Mesodermal cell (in vitro differentiated cells): Measurements from ENCODE around the gene RBM19.

ENCODE experiments used
- H3K27ac ChIP-seq: 2 replicates; pipeline ENCODE4 v1.7.0; 2013; ENCODE audit warnings: mild to moderate bottlenecking, low read depth, low read length, moderate library complexity; ENCODE audit not compliant: severe bottlenecking
- H3K36me3 ChIP-seq: 2 replicates; pipeline ENCODE4 v1.7.1; 2013; ENCODE audit warnings: mild to moderate bottlenecking, low read length, moderate library complexity; ENCODE audit not compliant: control insufficient read depth, insufficient read depth
- H3K4me1 ChIP-seq: one replicate; pipeline ENCODE4 v1.7.1; 2013; ENCODE audit warnings: mild to moderate bottlenecking, low read length; ENCODE audit not compliant: insufficient read depth, control insufficient read depth, poor library complexity, severe bottlenecking
- H3K4me3 ChIP-seq: 2 replicates; pipeline ENCODE4 v1.7.0; 2013; ENCODE audit warnings: low read length, control low read depth, mild to moderate bottlenecking; ENCODE audit not compliant: insufficient read depth, poor library complexity, severe bottlenecking; ENCODE audit errors: extremely low read depth
- H3K9me3 ChIP-seq: 2 replicates; pipeline ENCODE4 v1.7.1; 2013; ENCODE audit warnings: mild to moderate bottlenecking, low read length, moderate library complexity; ENCODE audit not compliant: control insufficient read depth
- WGBS, 2 experiments: methylation state at CpG; one replicate each; pipeline ENCODE4 v1.1.5; 2013; ENCODE audit warnings: missing lambda C conversion rate in 2 of 2; ENCODE audit not compliant: insufficient coverage in 2 of 2; 5-methylcytosine and 5-hydroxymethylcytosine counted together

Gene RBM19

GRCh38 chr12:113829212-113829611, 136.9 kb downstream of the RBM19 start:
- no peaks in the 10 kb centered on the region for H3K4me1 ChIP-seq
- 93 to 97% methylated on average over 6 to 9 of the region's 9 CpGs for WGBS, 2 experiments

GRCh38 chr12:113827539-113828114, 138.5 kb downstream of the RBM19 start:
- Histone ChIP-seq H3K27ac (no peak overlapping the region), H3K4me1 (no peaks in the 10 kb centered on the region), H3K4me3 (no peak overlapping the region), H3K36me3 (no peaks in the 10 kb centered on the region), H3K9me3 (no peaks in the 10 kb centered on the region)
- 81 to 82% methylated on average over 7 to 8 of the region's 11 CpGs for WGBS, 2 experiments

More at GRCh38 chr12:113829212-113829611, 136.9 kb downstream of the RBM19 start:
- H3K4me3 ChIP-seq: no peak overlapping the region
- no peaks in the 10 kb centered on the region for H3K36me3 ChIP-seq
- no peak overlapping the region for H3K27ac ChIP-seq
- H3K9me3 ChIP-seq: no peaks in the 10 kb centered on the region

DNA sequence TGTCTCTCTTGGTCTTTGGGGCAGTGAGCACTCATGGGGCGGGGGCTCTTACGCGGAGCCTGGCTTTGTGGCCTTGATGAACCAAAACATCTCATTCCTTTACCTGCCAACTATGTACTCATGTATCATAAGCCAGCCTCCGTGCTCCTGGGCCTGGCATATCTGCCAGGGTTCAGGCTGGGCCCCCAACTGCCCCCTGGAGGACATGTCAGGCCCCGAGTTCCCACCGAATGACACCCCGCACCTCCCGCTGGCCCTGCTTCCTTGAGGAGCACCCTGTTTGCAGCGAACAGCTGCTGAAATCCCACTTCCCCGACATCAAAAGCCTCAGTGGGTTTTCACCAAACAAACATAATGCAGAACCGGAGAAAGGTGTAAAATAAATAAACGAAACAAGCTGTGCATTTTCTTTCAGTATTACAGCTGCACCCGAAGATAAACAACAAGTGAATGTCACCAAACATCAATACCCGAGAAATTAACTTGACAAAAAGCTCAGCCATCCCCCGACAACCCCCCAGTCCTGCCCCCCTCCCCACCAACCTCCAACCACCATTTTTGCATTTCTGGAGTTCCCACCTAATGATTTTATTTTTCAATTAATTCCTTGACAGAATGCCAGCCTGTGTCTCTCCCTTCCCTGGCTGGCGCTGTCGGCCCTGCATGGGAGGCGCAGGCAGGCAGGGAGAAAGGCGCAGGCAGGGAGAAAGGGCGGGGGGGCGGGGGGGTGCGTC, 139.2 kb downstream of the RBM19 start:
- Histone ChIP-seq H3K27ac (no peak overlapping the region), H3K36me3 (no peaks in the 10 kb centered on the region), H3K4me1 (no peaks in the 10 kb centered on the region), H3K9me3 (no peaks in the 10 kb centered on the region), H3K4me3 (no peak overlapping the region)
- 74 to 79% methylated on average over 11 to 18 of the region's 22 CpGs for WGBS, 2 experiments

DNA sequence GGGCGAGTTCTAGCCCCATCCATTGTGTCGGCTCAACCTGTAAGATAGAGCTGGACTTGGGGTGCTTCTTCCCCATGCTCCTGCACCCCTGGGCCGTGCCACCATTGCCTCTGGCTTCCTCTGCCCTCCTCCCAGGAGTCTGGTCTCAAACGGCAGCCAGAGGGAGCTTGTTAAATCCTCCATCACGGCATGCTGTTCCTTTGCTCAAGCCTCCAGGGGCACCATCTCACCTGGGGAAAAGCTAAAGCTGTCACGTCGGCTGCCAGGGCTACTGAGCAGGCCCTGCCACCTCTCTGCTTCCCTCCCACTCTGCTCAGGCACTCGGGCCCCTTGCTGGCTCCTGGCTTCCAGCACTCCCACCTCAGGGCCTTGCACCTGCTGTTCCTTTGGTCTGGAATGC, 140.4 kb downstream of the RBM19 start:
- 69 to 85% methylated on average over 5 to 8 of the region's 8 CpGs for WGBS, 2 experiments
- H3K27ac ChIP-seq: no peak overlapping the region
- no peaks in the 10 kb centered on the region for H3K36me3 ChIP-seq
- H3K9me3 ChIP-seq: no peaks in the 10 kb centered on the region
- H3K4me1 ChIP-seq: no peaks in the 10 kb centered on the region
- no peak overlapping the region for H3K4me3 ChIP-seq

DNA sequence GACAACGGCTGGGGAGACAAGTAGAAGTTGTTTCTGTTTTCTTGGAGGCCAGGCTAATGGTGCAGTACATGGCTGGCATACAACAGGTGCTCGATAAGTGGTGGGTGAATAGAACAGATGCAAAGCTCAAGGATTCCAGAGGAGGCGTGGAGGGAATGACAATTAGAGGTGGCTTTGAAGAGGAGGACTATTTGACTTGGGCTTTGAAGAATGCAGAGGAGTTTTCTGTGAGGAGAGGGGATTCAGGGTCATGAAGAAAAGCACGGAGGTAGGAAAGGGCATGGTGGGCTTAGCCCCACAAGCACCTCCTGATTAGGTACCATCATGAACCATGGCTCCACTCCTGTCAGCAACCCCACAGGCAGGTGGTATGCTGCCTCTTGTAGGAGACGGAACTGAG, 142.3 kb downstream of the RBM19 start:
- Histone ChIP-seq H3K27ac (no peak overlapping the region), H3K4me1 (peaks cover 16% of the 10 kb centered on the region), H3K9me3 (no peaks in the 10 kb centered on the region), H3K4me3 (no peak overlapping the region), H3K36me3 (no peaks in the 10 kb centered on the region)
- 81 to 82% methylated on average over 3 to 5 of the region's 5 CpGs for WGBS, 2 experiments

GRCh38 chr12:113823016-113823415, 143.1 kb downstream of the RBM19 start:
- Histone ChIP-seq H3K36me3 (no peaks in the 10 kb centered on the region), H3K4me1 (peaks cover 16% of the 10 kb centered on the region), H3K27ac (no peak overlapping the region), H3K4me3 (no peak overlapping the region), H3K9me3 (no peaks in the 10 kb centered on the region)
- WGBS, 2 experiments: 86 to 91% methylated on average over 12 to 13 of the region's 16 CpGs

- no peak overlapping the region for H3K27ac ChIP-seq
- 87 to 95% methylated on average over 8 of the region's 8 CpGs for WGBS, 2 experiments
- peaks cover 16% of the 10 kb centered on the region for H3K4me1 ChIP-seq
- H3K4me3 ChIP-seq: no peak overlapping the region
- no peaks in the 10 kb centered on the region for H3K9me3 ChIP-seq
- H3K36me3 ChIP-seq: no peaks in the 10 kb centered on the region
Measured at GRCh38 chr12:113820842-113821241, 145.3 kb downstream of the RBM19 start.

- no peak overlapping the region for H3K4me3 ChIP-seq
- H3K36me3 ChIP-seq: no peaks in the 10 kb centered on the region
- no peak overlapping the region for H3K27ac ChIP-seq
- 85 to 91% methylated on average over 12 to 15 of the region's 15 CpGs for WGBS, 2 experiments
- no peaks in the 10 kb centered on the region for H3K9me3 ChIP-seq
- peaks cover 16% of the 10 kb centered on the region for H3K4me1 ChIP-seq
Measured at GRCh38 chr12:113820309-113820708, 145.8 kb downstream of the RBM19 start.

DNA sequence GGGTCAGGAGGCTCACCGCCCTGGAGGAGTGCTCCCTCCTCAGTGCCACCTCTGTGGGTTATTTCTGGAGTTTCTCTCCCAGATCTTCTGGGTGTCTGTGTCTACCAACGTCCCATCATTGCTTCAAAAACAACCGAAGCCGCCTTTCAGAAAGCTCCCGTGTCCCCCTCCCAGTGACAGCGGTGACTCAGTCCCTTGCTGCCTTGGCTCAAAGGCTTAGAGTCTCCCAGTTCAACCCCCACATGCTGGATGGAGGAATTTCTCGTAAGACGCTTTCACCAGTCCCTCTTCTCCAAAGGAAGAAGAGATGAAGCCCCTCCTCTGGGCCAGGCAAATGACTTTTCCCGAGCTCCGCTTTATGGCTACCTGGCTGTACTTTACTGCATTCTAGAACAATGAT, 146.6 kb downstream of the RBM19 start:
- 46 to 57% methylated on average over 6 of the region's 10 CpGs for WGBS, 2 experiments
- Histone ChIP-seq H3K4me3 (no peak overlapping the region), H3K9me3 (no peaks in the 10 kb centered on the region), H3K4me1 (peaks cover 16% of the 10 kb centered on the region), H3K27ac (peak overlapping the region; percentile 41), H3K36me3 (no peaks in the 10 kb centered on the region)

DNA sequence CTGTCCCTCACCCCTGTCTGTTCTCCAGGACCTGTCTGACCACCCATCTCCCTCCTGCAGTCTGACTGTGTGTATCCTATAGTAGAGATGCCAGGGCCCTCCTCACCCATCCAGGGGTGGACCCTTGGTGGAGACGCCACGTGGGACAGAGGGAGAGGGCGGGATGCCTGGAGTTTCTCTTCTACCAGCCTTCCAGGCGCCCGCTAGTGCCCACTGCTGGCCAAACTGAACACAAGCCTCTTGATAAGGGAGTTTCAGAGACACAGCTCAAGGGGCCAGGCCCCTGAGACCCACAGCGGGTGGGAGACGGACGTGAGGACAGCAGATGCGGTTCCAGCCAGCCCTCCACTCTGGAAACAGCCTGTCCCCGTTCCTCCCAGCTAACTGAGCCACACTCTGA, 147.3 kb downstream of the RBM19 start:
- H3K4me3 ChIP-seq: no peak overlapping the region
- no peak overlapping the region for H3K27ac ChIP-seq
- WGBS, 2 experiments: 61 to 64% methylated on average over 5 to 10 of the region's 10 CpGs
- H3K4me1 ChIP-seq: peaks cover 16% of the 10 kb centered on the region
- no peaks in the 10 kb centered on the region for H3K9me3 ChIP-seq
- no peaks in the 10 kb centered on the region for H3K36me3 ChIP-seq

GRCh38 chr12:113818283-113818682, 147.8 kb downstream of the RBM19 start:
- no peaks in the 10 kb centered on the region for H3K9me3 ChIP-seq
- H3K4me3 ChIP-seq: no peak overlapping the region
- H3K36me3 ChIP-seq: no peaks in the 10 kb centered on the region
- 100% methylated on average over 2 of the region's 4 CpGs for WGBS, 2 experiments
- H3K4me1 ChIP-seq: peaks cover 16% of the 10 kb centered on the region
- H3K27ac ChIP-seq: no peak overlapping the region
